ENCODE data around the gene FAM81A.

FAM81A gene

GRCh38 chr15:59543721-59544547 is 105.9 kb downstream of the FAM81A start:
- DNase-seq = no peak

DNA sequence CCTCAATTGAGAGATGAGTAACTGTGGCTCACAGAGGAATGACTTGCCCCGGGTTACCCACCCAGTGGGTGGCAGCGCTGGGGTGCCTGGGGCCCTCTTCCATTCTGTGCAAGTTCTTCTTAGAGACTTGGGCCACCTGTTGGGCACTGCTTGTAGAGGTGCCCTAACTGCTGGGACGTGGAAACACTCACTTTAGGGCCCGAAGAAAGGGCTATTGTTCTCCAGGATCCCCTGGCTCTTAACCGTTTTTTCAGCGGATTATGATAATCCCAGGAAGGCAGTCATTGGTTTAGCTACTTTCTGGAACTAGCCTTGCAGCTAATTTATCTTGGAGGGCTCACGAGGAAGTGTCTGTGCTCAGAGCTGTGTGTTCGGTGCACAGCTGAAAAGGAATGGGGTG is 107.6 kb downstream of the FAM81A start:
- DNase-seq = no peak

DNA sequence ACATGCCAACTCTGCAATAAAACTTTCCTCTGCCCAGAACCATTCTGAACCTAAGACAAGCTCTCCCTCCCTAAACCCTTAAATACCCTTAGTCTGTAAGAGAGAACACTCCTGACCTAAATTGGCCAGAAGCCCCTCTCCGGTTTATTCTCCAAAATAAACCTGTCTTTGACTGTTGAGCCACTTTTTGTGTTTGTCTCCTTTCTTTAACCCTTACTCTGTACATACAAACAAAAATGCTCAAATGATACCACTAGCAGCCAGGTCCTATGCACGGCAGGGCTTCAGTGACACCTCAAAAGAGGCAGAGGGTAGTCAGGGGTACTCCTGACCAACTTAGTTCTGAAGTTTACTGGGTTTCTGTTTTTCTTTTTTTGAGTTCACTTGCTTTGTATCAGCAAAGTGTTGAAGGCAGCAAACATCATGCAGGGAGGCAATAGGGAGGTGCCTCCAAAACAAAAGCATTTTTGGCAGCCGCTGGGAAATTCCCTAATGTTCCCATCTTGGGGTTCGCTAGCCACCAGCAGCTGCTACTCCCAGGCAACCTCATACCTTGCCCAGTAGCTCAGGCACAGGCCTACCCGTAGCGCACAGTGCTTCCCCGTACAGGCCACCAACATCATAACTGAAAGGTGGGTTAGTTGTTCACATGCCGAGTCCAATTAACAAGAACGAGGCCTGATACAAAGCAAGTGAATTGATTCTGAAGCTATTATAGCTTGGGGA is 110.7 kb downstream of the FAM81A start:
- DNase-seq = no peak

DNA sequence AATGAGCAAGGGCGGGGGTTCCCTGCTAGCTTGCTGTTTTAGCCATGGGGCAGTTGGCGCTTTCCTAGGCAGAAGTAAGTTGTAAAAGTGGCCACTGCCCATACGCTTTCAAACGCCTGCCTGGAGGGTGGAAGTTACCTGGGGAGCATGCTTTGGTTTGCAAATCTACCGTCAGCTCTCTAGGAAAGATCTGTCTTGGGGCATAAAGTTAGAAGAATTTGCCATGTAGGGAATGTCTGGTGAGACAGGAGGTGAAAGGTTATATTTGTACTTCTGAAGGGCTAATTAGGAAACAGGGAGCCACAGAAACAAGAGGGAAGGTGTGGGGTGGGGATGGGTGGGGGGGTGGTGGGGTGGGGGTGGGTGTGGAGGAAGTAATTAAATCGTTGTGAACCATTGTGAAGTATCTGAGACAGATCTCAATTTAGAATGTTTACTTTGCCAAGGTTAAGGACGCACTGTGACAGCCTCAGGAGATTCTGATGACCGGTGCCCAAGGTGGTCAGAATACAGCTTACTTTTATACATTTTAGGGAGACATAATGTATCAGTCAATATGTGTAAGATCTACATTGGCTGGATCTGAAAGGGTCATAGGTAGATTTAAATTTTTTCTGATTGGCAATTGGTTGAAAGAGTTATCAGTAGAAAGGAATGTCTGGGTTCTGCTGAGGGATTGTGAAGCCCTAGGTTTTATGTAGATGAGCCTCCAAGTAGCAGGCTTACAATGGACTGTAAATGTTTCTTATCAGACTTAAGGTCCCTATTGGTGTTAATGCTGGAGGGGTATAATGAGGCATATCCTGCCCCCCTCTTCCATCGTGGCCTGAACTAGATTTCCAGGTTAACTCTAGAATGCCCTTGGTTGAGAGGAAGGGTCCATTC is 111.6 kb downstream of the FAM81A start:
- DNase-seq = no peak

DNA sequence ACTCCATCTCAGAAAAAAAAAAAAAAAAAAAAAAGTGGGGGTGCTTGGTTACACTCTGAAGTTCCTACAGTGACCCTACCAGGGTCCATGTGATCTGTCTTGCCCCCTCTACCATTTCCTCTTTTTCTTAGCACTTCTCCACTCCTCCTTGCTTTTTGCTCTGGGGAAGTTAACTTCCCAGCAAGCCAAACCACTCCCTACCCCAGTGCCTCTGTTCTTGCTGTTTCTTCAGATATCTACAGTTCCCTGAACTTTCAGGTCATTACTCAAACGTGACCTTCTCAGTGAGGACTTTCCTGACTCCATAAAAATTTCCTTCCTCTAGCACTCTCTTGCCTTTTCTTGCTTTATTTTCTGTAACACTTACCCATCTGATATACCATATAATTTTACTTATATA is 112.5 kb downstream of the FAM81A start:
- DNase-seq = no peak

DNA sequence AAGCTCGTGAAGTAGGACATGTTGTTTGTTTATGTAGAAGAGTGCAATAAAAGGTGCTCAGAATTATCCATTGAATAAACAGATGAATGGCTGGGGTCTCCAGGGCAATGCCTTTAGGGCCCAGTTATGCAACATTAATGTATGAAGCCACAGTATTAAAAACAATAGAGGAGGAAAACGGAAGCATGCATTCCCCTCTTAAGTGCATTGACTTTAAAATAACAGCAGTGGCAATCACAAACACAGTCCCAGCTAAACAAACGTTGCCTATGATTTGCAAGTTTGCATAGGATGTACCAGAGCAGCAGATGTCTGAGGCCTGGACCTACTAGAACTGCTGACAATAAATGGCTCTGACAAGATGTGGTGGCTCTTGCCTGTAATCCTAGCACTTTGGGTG is 113.0 kb downstream of the FAM81A start:
- DNase-seq = no peak

DNA sequence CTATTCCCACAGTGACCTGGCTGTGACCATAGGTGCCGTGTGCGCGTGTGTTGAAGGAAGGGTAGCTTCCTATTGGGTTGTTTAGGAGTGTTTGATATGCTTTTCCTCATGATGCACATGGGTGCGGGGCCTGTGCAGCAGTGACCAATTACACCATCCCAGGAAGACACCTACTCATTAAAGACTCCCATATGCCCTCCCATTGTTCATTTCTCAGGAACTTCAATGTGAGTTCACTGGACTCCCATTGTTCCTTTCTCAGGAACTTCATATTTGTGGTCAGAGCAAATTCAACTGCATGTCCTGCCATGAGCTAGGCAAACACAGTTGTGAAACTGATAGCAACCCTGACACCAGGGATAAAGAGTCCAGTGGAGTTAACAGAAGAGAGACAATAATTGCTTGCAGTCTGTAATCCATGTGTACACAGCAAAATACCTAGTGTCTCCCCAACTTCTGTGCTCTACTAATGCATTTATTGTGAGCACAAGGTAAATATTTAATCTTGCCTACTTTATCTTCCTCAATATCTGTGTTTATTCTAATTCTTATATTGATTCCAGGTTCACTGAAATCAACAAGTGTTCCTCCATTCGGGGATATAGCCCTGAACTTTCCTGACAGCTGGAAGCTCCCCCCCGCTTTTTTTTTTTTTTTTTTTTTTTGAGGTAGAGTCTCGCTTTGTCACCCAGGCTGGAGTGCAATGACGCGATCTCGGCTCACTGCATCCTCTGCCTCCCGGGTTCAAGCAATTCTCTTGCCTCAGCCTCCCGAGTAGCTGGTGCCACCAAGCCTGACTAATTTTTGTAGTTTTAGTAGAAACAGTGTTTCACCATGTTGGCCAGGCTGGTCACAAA is 116.1 kb downstream of the FAM81A start:
- DNase-seq = no peak

GRCh38 chr15:59555696-59556095 is 117.7 kb downstream of the FAM81A start:
- no peak for DNase-seq

DNA sequence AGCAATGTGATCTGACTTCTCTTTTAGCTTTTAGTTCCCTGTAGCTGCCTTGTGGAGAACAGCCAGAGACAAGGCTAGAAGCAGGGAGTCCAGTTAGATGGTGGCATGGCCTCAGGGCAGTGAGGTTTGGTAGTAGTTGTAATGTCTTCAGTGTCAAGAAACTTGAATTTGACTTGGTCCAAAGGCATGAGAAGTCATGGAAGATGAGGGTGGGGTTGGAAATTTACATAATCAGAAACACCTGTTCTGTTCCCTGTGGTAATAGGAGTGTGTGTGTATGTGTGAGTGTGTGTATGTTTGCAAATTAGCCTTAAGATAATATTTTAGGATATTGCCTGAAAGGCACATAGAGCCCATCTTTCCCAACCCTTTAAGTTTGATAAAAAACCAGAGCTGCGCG is 118.4 kb downstream of the FAM81A start:
- DNase-seq = no peak

DNA sequence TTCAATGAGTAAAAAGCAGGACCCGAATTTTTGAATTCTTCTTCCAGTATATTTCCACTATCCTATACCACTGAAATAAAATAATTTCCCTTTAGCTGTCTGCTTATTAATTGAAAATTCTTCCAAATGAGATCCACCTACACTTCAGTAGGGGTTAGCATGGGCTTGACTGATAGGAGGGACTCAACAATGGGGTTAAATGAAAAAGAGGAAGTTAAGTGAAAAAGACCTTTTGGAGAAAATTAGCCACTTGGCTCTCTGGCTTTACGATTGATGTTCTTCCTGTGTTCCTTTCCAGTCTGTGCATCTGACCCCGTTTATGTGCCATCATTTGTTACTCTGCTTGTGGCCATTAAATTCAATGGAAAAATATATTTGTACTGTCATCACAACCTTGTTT is 119.6 kb downstream of the FAM81A start:
- DNase-seq = no peak

GRCh38 chr15:59558851-59559250 is 120.9 kb downstream of the FAM81A start:
- DNase-seq = no peak

- DNase-seq = no peak
Observed at GRCh38 chr15:59561547-59561946, 123.6 kb downstream of the FAM81A start.

GRCh38 chr15:59562448-59563186 is 124.6 kb downstream of the FAM81A start:
- DNase-seq = no peak

GRCh38 chr15:59565299-59565698 is 127.3 kb downstream of the FAM81A start:
- DNase-seq = no peak

DNA sequence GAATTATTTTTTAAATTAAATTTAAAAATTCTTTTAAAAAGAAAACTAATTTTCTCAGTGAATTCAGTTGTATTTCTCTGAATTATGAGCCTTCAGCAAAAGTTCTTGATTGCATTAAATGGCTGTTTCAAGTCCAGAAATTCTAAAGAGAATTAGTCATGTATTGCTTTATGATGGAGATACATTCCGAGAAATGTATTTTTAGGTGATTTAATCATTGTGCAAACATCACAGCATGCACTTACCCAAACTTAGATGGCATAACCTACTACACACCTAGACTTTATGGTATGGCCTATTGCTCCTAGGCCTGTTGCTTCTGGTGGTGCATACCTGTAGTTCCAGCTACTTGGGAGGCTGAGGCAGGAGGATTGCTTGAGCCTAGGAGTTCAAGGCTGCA is 129.3 kb downstream of the FAM81A start:
- DNase-seq = no peak

DNA sequence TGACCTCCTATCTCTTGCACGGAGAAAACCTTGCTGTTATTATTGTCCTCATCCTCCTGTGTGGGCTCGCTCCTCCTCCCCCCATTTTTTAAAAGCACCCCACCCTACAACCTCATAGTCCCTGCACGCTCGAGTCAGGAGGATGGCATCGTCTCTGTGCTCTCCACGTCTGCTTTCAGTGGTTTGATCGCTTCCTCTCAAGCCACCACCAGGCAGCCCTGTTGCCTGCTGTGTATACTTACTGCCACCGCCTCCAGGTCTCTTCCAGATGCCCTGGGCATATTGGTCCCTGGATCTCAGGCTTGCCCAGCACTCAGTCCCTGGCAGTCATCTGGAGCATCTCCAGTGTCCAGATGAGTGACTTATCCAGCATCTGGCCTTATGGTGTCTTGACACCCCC is 131.5 kb downstream of the FAM81A start:
- DNase-seq = no peak

- DNase-seq = no peak
Observed at GRCh38 chr15:59570315-59570714, 132.3 kb downstream of the FAM81A start.

GRCh38 chr15:59571606-59572005 is 133.6 kb downstream of the FAM81A start:
- DNase-seq = no peak
